IMR-90 (cell line): ENCODE measurements around the gene MRPL4. TPM values are rescaled to one million over a fixed set of nuclear protein-coding genes. Genes with fewer than 3 reads are reported as not detected.

Experiments used
- ATAC-seq: fragments of 200-7000 bp; cut with Tn5 transposase; 2 replicates; pipeline ENCODE4 v1.9.1; 2020; ENCODE audit warnings: low read depth, mild to moderate bottlenecking, moderate library complexity
- BruUV-seq: library from RNA; stranded (reverse); fragments of 400-500 nt; replicated peaks from 2 replicates; lab custom pipeline; 2021; lab: Mats Ljungman, UMichigan
- CTCF ChIA-PET: fragments of 300-600 bp; formaldehyde crosslinking; extraction: SDS; loops from one replicate; lab custom pipeline; 2021; ENCODE audit warnings: antibody characterized with exemption; lab: Yijun Ruan, JAX
- POLR2A ChIA-PET: fragments of 300-600 bp; sonication (Branson Sonifier 250); formaldehyde crosslinking; loops from one replicate; lab custom pipeline; 2022; ENCODE audit warnings: antibody characterized with exemption; ENCODE audit not compliant: unreplicated experiment; lab: Charles Lee
- DNase-seq: peaks from one replicate; pipeline ENCODE4 v3.0.0; 2013
- H2AFZ ChIP-seq: replicated peaks from 2 replicates; pipeline ENCODE3; 2013; ENCODE audit warnings: low read length, mild to moderate bottlenecking; ENCODE audit not compliant: poor library complexity
- H2AK5ac ChIP-seq: 2 replicates; pipeline ENCODE4 v1.6.1; 2013; ENCODE audit warnings: low read depth, low read length, inconsistent platforms
- H2AK9ac ChIP-seq: replicated peaks from 2 replicates; pipeline ENCODE3; 2013; ENCODE audit warnings: mild to moderate bottlenecking, low read depth, low read length, moderate library complexity; ENCODE audit not compliant: poor library complexity
- H2BK120ac ChIP-seq: 2 replicates; pipeline ENCODE4 v1.6.1; 2013; ENCODE audit warnings: low read depth, low read length, inconsistent platforms
- H2BK15ac ChIP-seq: 3 replicates; pipeline ENCODE4 v1.6.1; 2013; ENCODE audit warnings: low read depth, low read length, inconsistent platforms
- H2BK20ac ChIP-seq: 2 replicates; pipeline ENCODE4 v1.6.1; 2013; ENCODE audit warnings: low read depth, mild to moderate bottlenecking, inconsistent platforms, low read length, moderate library complexity
- H2BK5ac ChIP-seq: 2 replicates; pipeline ENCODE4 v1.6.1; 2013; ENCODE audit warnings: mild to moderate bottlenecking, low read depth, low read length, inconsistent platforms; ENCODE audit not compliant: poor library complexity, severe bottlenecking
- H3K14ac ChIP-seq: replicated peaks from 2 replicates; pipeline ENCODE4 v1.6.1; 2013; ENCODE audit warnings: low read depth, low read length, inconsistent platforms
- H3K18ac ChIP-seq: 2 replicates; pipeline ENCODE4 v1.6.1; 2013; ENCODE audit warnings: low read depth, low read length, control low read depth
- H3K23ac ChIP-seq: 2 replicates; pipeline ENCODE4 v1.6.1; 2013; ENCODE audit warnings: low read depth, low read length, inconsistent platforms
- H3K27ac ChIP-seq: 2 replicates; pipeline ENCODE4 v1.5.1; 2013; ENCODE audit warnings: mild to moderate bottlenecking, control low read depth, low read length; ENCODE audit not compliant: insufficient read depth
- H3K27me3 ChIP-seq: 2 replicates; pipeline ENCODE4 v1.6.1; 2013; ENCODE audit warnings: low read length; ENCODE audit not compliant: control insufficient read depth, insufficient read depth
- H3K36me3 ChIP-seq: 2 replicates; pipeline ENCODE4 v1.6.1; 2013; ENCODE audit warnings: low read length, mixed read lengths; ENCODE audit not compliant: control insufficient read depth, insufficient read depth
- H3K4ac ChIP-seq: 2 replicates; pipeline ENCODE4 v1.6.1; 2013; ENCODE audit warnings: low read depth, low read length, inconsistent platforms
- H3K4me1 ChIP-seq: 2 replicates; pipeline ENCODE4 v1.6.1; 2013; ENCODE audit warnings: low read length, mixed read lengths; ENCODE audit not compliant: control insufficient read depth, insufficient read depth
- H3K4me2 ChIP-seq: 2 replicates; pipeline ENCODE4 v1.6.1; 2013; ENCODE audit warnings: low read depth, mild to moderate bottlenecking, control low read depth, low read length, moderate library complexity
- H3K4me3 ChIP-seq: 2 replicates; pipeline ENCODE4 v1.5.1; 2013; ENCODE audit warnings: low read depth, mild to moderate bottlenecking, control low read depth, low read length, moderate library complexity; ENCODE audit not compliant: insufficient read depth
- H3K56ac ChIP-seq: 2 replicates; pipeline ENCODE4 v1.6.1; 2013; ENCODE audit warnings: low read length, inconsistent platforms; ENCODE audit not compliant: insufficient read depth; ENCODE audit errors: extremely low read depth
- H3K79me1 ChIP-seq, 2 experiments: 2 replicates each; pipeline ENCODE4 v1.6.1; 2013; ENCODE audit warnings: low read length in 2 of 2, inconsistent platforms in 1 of 2, low read depth in 1 of 2
- H3K9ac ChIP-seq: 2 replicates; pipeline ENCODE4 v1.6.1; 2013; ENCODE audit warnings: low read depth, low read length, control low read depth
- H3K9me1 ChIP-seq: 2 replicates; pipeline ENCODE4 v1.6.1; 2013; ENCODE audit warnings: low read length, inconsistent platforms; ENCODE audit not compliant: insufficient read depth
- H3K9me3 ChIP-seq: 2 replicates; pipeline ENCODE4 v1.6.1; 2013; ENCODE audit warnings: low read length; ENCODE audit not compliant: control insufficient read depth, insufficient read depth
- H4K20me1 ChIP-seq: 2 replicates; pipeline ENCODE4 v1.6.1; 2013; ENCODE audit warnings: low read length, inconsistent platforms; ENCODE audit not compliant: insufficient read depth
- H4K5ac ChIP-seq: 2 replicates; pipeline ENCODE4 v1.6.1; 2013; ENCODE audit warnings: mild to moderate bottlenecking, low read depth, low read length, control low read depth
- H4K8ac ChIP-seq, 2 experiments: 2 replicates each; pipeline ENCODE4 v1.6.1; 2013; ENCODE audit warnings: low read depth in 2 of 2, low read length in 2 of 2, control low read depth in 1 of 2, inconsistent platforms in 1 of 2
- H4K91ac ChIP-seq: 2 replicates; pipeline ENCODE4 v1.6.1; 2013; ENCODE audit warnings: low read depth, low read length, inconsistent platforms; ENCODE audit not compliant: insufficient read depth
- BHLHE40 ChIP-seq: fragments of 150-350 bp; IDR thresholded peaks from 2 replicates; pipeline ENCODE4 v1.6.1; 2016; ENCODE audit warnings: mild to moderate bottlenecking, low read depth, low read length
- CHD1 ChIP-seq: IDR thresholded peaks from 2 replicates; pipeline ENCODE4 v1.6.1; 2012; ENCODE audit warnings: low read depth, low read length, improper control_type of control experiment
- MAZ ChIP-seq: IDR thresholded peaks from 2 replicates; pipeline ENCODE4 v1.6.1; 2012; ENCODE audit warnings: low read depth, mild to moderate bottlenecking, low read length, improper control_type of control experiment, moderate library complexity, borderline replicate concordance
- RAD21 ChIP-seq: IDR thresholded peaks from 2 replicates; pipeline ENCODE4 v1.6.1; 2012; ENCODE audit warnings: low read length, improper control_type of control experiment
- RFX5 ChIP-seq: IDR thresholded peaks from 2 replicates; pipeline ENCODE4 v1.8.0; 2012; ENCODE audit warnings: low read depth, mild to moderate bottlenecking, low read length, moderate library complexity
- USF2 ChIP-seq: fragments of 150-350 bp; IDR thresholded peaks from 2 replicates; pipeline ENCODE4 v1.6.1; 2017; ENCODE audit warnings: mild to moderate bottlenecking, antibody characterized with exemption, low read length, low read depth
- WGBS, 2 experiments: methylation state at CpG; one replicate each; pipeline versions ENCODE4 v1.1.5 to v1.1.7; 2013; ENCODE audit warnings: missing lambda C conversion rate in 2 of 2; ENCODE audit not compliant: insufficient read length in 1 of 2; ENCODE audit errors: extremely low coverage in 2 of 2; 5-methylcytosine and 5-hydroxymethylcytosine counted together
- dilution Hi-C: fragments of 300-500 bp; cut with HindIII; formaldehyde crosslinking; loops from one replicate; pipeline ENCODE4 v1.14.3; 2018; ENCODE audit warnings: low sequenced_read_pairs; ENCODE audit not compliant: unreplicated experiment
- in situ Hi-C: fragments of 300-500 bp; cut with MboI; formaldehyde crosslinking; loops from 3 replicates; pipeline ENCODE4 v1.14.3; 2019; ENCODE audit warnings: low sequenced_read_pairs, inconsistent platforms, mixed read lengths
- intact Hi-C: fragments of 100-400 bp; cut with micrococcal nuclease; formaldehyde crosslinking; loops from 2 replicates; pipeline ENCODE4 v1.10.0; 2022
- polyA plus RNA-seq, 3 experiments: library from polyadenylated mRNA; depleted of rRNA; stranded (reverse); fragments of >200 nt; gene quantifications; 2 replicates each; pipeline ENCODE4 v1.2.3, GENCODE V29; 2012; ENCODE audit warnings: low replicate concordance in 1 of 3
- total RNA-seq: library from RNA; depleted of rRNA; stranded (reverse); fragments of >200 nt; gene quantifications from 2 replicates; pipeline ENCODE4 v1.2.3, GENCODE V29; 2012

The MRPL4 gene
- total and polyA plus RNA-seq, 2 of the 4 experiments (the other 2 are of a cell fraction), result 32.8 to 108 TPM

- DNase-seq, result peak; percentile 65
- WGBS, 2 experiments, result no CpG with 5 or more reads among the region's 7 CpGs
These were observed 10.8 kb downstream of the MRPL4 start for GRCh38 chr19:10262771-10263170.

More at GRCh38 chr19:10262771-10263170, 10.8 kb downstream of the MRPL4 start:
- Histone ChIP-seq H4K91ac (no peak overlapping the region), H3K9ac (no peak overlapping the region), H3K36me3 (peaks cover 14% of the 10 kb centered on the region), H2AK9ac (no peak overlapping the region), H3K4me2 (no peak overlapping the region), H4K20me1 (no peaks in the 10 kb centered on the region), H3K4ac (no peak overlapping the region), H2BK5ac (no peak overlapping the region), H3K9me3 (no peaks in the 10 kb centered on the region), H3K14ac (no peak overlapping the region), H2BK20ac (no peak overlapping the region), H2BK120ac (no peak overlapping the region), H3K27me3 (no peaks in the 10 kb centered on the region), H4K8ac (no peak overlapping the region), H3K79me1 (no peaks in the 10 kb centered on the region), H3K4me1 (no peaks in the 10 kb centered on the region), H2AFZ (peak overlapping the region; percentile 69), H3K27ac (no peak overlapping the region), H3K23ac (no peak overlapping the region), H4K5ac (no peak overlapping the region), H3K56ac (no peak overlapping the region), H3K4me3 (no peak overlapping the region), H3K18ac (no peak overlapping the region), H2BK15ac (no peak overlapping the region), H2AK5ac (no peak overlapping the region), H3K9me1 (no peaks in the 10 kb centered on the region)
- no peak for TF ChIP-seq USF2
- no peak for TF ChIP-seq CHD1
- no peak for TF ChIP-seq MAZ
- TF ChIP-seq RAD21, result no peak
- TF ChIP-seq BHLHE40, result no peak
- no peak for TF ChIP-seq RFX5
- CTCF ChIA-PET, result no interaction called here
- intact Hi-C loops (no loop called here), dilution Hi-C loops (no loop called here), in situ Hi-C loops (loop anchor here (5.0 kb wide), 1 partner anchor 125 kb away; no protein-coding TSS in a partner anchor)
- no TSS peak for BruUV-seq
- POLR2A ChIA-PET, result no interaction called here
- ATAC-seq, result no peak
